Upper lobe of left lung (tissue), 4 donors: ENCODE results near the gene PPM1H.

Experiments
- POLR2A ChIP-seq, 4 donors: fragments of 450-650 bp; IDR thresholded peaks; one replicate each; pipeline ENCODE4 v1.5.1; 2016 to 2017; ENCODE audit warnings: antibody characterized with exemption in 4 of 4, mild to moderate bottlenecking in 2 of 4
- TF ChIP-seq, protein P1 (sequence below), 6 experiments: fragments of 450-650 bp in 4 of 6; fragments of 200-600 bp in 2 of 6; sonication (generic) in 2 of 6; IDR thresholded peaks; one replicate each; pipeline ENCODE4 v1.5.1; 2016 to 2019; ENCODE audit warnings: antibody characterized with exemption in 6 of 6

- TF ChIP-seq, protein P1, sequence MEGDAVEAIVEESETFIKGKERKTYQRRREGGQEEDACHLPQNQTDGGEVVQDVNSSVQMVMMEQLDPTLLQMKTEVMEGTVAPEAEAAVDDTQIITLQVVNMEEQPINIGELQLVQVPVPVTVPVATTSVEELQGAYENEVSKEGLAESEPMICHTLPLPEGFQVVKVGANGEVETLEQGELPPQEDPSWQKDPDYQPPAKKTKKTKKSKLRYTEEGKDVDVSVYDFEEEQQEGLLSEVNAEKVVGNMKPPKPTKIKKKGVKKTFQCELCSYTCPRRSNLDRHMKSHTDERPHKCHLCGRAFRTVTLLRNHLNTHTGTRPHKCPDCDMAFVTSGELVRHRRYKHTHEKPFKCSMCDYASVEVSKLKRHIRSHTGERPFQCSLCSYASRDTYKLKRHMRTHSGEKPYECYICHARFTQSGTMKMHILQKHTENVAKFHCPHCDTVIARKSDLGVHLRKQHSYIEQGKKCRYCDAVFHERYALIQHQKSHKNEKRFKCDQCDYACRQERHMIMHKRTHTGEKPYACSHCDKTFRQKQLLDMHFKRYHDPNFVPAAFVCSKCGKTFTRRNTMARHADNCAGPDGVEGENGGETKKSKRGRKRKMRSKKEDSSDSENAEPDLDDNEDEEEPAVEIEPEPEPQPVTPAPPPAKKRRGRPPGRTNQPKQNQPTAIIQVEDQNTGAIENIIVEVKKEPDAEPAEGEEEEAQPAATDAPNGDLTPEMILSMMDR (IDR thresholded peaks at IDR 0.05) = no peak
- no peak for TF ChIP-seq POLR2A (IDR thresholded peaks at IDR 0.05)
Observed at GRCh38 chr12:62861586-62861985, 73.4 kb downstream of the PPM1H start.
